ENCODE data around the gene GGN.

DNA sequence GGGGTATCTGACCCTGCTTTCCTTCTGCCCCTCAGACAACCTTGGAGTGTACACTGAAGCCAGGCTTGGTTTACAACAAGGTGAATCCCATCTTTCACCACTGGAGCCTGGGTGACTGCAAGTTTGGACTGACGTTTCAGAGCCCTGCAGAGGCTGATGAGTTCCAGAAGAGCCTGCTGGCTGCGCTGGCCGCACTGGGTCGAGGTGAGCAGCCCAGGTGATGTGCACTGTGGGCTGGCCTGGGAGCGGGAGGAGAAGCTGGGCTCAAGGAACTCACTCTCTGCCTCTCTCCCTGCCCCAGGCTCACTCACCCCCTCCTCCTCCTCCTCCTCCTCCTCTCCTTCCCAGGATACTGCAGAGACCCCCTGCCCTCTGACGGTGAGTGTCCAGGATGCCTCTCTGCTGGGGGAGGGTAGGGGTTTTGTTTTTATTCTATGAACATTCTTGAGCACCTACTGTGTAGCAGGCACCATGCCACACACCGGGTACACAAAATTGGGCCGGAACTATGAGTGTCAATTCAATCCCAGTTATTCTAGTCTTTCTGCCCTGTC, 4.2 kb upstream of the GGN start:
- TF ChIP-seq, protein P1, sequence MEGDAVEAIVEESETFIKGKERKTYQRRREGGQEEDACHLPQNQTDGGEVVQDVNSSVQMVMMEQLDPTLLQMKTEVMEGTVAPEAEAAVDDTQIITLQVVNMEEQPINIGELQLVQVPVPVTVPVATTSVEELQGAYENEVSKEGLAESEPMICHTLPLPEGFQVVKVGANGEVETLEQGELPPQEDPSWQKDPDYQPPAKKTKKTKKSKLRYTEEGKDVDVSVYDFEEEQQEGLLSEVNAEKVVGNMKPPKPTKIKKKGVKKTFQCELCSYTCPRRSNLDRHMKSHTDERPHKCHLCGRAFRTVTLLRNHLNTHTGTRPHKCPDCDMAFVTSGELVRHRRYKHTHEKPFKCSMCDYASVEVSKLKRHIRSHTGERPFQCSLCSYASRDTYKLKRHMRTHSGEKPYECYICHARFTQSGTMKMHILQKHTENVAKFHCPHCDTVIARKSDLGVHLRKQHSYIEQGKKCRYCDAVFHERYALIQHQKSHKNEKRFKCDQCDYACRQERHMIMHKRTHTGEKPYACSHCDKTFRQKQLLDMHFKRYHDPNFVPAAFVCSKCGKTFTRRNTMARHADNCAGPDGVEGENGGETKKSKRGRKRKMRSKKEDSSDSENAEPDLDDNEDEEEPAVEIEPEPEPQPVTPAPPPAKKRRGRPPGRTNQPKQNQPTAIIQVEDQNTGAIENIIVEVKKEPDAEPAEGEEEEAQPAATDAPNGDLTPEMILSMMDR (IDR thresholded peaks at IDR 0.05): no peak
- TF ChIP-seq POLR2A (IDR thresholded peaks at IDR 0.05): no peak

Measured in tibial nerve (tissue), 3 donors.